Putamen (tissue), 1 donor: Measurements from ENCODE around the gene GCLM.

ENCODE experiments used
- DNase-seq: peaks from one replicate; pipeline ENCODE4 v3.0.0-alpha.2; 2016; ENCODE audit warnings: low spot score

GCLM gene

DNA sequence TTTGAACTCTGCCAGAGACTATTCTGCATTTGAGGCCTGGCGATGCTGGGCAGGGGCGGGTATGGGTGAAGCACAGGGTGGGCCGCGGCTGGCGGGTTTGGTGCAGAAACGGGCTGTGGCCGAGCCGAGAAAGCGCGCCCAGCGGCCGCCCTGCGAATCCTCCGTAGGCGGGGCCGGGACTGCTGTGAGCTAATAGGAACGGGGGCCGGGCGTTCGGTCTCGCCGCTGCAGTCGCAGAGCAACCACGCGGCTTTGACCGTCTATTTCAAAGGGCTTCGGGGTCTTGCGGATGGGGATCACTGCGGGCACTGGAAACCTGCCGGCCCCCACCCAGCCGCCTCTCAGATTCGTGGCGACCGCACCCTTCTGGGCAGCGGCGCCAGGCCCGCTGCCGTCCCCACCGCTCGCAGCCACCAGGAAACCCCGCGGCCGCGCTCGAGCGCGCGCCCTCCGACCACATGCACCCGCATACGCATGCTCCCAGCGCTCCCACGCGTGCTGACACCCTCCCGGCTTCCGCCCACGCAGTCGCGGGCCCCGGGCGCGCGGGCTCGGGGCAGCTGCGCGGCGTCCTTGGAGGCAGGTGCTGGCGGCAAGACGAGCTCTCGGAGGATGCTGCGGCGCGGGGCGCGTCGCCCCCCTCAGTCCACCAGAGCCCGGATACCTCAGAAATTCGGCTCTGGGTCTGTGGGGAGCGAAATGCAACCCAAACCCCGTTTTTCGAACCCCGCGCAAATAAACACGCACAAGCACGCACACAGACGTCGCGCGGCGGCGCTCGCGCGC lies 62.8 kb downstream of the GCLM start:
- peak; percentile 86 for DNase-seq

DNA sequence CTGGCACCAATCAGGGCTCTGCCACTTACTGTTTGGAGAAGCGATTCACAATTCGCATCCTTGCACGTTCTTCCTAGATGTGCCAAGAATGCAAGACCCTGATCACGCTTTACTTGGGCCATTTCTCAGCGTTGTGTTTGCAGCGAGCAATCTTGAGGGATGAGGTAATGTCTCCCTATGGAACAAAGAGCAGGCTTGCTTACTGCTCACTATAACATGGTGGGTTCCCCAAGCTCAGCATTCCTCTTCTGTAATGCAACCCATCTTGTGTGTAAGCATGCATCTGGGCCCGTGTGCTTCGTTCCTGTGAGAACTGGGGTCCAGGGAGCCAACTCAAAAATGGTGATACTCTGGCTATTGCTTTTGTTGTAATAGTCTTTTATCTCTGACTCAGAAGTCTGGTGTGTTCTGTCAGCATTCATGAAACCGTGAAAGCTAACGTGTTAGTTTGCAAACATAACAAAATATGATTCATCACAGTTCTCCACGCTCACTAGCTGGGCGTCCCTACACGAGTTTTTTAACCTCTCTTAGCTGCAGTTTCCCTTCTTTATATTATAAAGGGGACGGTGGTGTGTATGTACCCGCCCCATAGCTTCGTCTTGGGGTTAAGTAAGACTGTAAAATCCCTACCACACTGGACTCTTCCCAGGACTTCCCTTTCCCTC lies 63.6 kb downstream of the GCLM start:
- no peak for DNase-seq

DNA sequence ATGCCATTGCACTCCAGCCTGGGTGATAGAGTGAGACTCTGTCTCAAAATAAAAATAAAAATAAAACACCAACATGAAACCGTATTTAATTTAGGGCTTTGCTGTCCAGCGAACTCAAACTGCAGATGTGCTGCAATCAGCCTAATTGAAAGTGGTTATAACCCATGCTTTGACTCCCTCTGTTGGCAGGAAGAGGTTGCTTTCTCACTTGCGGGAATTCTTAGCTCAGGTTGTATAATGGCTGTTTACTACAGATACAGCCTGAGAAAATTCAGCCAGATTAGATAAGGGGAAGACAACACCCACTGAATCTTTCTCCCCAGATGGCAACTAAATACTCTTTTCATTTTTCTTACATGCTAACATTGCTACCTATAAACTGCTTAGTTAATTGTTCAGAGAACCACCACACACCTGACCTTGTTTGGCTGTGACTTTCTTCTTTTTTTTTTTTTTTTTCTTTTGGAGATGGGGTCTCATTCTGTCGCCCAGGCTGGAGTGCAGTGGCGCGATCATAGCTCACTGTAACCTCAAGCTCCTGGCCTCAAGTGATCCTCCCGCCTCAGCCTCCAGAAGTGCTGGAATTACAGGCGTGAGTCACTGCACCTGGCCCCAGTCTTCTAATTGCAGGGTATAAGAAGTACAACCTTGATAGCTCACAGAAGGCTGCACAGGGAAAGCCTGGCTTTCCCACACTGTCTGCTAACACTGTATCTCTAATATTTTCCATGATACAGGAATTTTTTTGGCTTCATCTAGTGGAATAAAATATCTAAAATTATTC lies 64.8 kb downstream of the GCLM start:
- peak; percentile 68 for DNase-seq

DNA sequence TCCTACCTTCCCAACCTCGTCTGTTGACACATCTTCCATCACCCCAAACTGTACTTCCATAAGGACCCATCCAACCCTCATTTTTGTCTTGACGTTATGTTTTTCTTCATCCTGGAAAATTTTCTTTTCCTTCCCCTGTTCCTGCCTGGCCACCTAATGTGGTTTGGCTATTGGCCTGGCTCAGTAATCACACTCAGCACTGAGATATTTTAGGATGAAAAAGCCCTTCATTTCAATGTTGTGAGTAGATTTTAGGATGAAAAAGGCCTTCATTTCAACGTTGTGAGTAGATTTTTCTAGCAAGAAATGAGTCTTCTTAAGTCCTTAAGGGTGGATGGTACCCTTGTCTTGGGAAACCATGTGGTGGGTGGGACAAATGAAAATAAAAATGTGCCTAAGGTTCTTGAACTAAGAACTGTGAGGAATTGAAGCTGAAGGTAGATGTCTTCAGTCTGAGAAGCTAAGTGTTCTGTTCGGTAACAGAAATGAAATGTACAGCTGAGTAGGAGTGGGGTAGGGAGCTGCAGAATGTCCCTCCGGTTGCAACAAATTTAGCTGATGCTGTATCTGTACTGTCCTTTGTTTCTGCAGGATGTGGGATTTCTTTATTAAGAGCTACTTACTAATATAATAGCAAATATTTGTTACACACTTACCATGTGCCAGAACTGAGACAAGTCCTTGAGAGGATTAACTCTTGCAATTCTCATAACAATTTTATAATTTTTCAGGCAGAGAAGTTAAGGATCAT lies 66.3 kb downstream of the GCLM start:
- no peak for DNase-seq

DNA sequence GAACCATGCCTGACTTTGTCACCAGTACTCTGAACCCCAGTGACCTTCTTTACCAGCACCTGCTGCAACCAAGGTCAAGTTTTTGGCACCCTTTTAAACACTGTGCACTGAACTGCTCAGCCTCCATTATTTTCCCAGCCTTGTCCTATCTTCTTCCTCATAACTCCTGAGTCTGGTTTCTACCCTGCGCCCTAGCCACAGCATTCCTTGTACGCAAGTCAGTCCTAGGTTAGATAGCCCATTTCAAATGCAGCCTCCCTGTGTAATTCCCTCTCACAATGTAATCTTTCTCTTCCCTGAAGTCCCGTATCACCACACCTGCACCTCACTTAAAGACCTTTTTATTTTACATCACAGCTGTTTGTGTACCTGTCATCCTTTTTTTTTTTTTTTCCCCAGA lies 67.5 kb downstream of the GCLM start:
- no peak for DNase-seq

DNA sequence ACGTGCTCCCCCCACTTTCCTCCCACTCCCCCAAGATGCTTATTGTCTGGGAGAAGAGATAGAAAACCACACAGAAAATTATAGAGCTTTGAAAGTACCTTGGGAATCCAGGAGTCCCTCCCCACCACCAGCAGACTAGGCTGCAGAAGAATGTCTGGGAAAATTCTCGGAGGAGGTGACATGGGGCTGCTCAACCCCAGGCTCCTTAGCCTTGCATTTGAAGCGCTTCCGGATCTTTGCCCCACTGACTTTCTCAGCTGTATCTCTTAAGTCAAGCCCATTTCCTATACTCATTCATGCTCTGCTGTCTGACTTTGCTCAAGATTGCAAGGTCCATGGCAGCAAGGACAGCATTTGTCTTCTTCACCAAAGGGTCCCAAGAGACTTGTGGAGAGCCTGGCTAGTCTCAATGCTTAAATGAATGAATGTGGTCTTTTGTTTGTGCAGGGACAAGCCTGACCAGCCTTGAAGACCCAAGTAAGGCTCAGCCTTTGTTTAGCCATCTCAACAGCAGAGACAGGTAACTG lies 68.2 kb downstream of the GCLM start:
- no peak for DNase-seq

DNA sequence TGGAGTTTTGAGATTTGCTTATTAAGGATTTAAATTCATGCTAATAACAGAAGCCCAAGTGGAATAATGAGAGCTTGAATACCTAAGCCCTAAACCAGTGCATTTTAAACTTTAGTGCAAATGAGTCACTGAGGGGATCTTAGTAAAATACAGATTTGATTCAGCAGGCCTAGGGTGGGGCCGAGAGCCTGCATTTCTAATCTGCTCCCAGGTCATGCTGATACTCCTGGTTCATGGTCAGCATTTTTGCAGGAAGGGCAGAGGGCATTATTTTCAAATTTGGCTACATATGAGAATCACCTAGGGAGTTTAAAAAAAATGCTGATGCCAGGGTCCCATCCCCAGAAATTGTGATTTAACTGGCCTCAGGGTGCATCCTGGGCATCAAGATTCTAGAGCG lies 69.5 kb downstream of the GCLM start:
- DNase-seq: no peak

DNA sequence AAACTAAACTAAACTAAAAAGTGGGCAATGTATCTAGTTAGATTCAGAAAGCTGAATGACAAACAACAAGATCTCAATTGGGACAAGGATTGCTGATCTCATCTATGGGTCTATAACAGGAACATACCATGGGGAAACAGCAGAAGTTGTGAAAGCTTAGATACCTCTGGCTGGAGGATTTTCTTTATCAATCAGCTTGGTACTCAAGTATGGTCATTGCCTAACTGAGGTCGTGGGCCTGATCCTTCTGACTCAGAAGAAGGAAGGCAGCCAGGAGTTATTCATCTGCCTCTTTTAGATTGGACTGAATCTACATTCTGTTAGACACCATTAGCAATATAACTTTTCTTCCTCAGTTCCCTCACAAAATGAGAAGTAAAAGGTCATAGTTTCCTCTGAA lies 69.9 kb downstream of the GCLM start:
- no peak for DNase-seq

DNA sequence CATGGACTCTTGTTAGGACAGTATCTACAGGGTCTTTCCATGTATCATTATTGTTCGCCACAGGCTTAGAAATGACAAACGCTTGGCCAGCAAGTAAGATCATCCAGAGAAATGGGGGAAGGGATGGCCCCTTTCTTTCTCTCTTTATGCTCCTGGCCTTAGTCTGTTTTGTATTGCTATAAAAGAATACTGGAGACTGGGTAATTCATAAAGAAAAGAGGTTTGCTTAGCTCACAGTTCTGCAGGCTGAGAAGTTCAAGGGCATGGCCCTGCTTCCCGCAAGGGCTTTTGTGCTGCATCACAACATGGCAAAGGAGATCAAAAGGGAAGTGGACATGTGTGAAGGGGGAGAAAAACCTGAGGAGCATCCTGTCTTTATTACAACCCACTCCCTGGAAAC lies 71.3 kb downstream of the GCLM start:
- no peak for DNase-seq
